Neural cell (in vitro differentiated cells): Measurements from ENCODE around the gene FUT6. TPM values are rescaled to one million over a fixed set of nuclear protein-coding genes. Genes with fewer than 3 reads are reported as not detected.

Source experiments
- H2AFZ ChIP-seq: fragments of 200-600, 300-800 bp; sonication (generic), shearing (Covaris generic); 2 replicates; pipeline ENCODE4 v1.6.0; 2014; ENCODE audit warnings: low read depth, mild to moderate bottlenecking, antibody characterized with exemption, low read length, moderate library complexity
- H3F3A ChIP-seq: fragments of 200-600 bp; shearing (Covaris generic); 2 replicates; pipeline ENCODE4 v1.6.1; 2016; ENCODE audit warnings: mild to moderate bottlenecking, moderate library complexity, mixed read lengths, antibody characterized with exemption, low read length; ENCODE audit not compliant: insufficient read depth, poor library complexity, severe bottlenecking
- H3K27ac ChIP-seq: fragments of 200-600, 300-800 bp; sonication (generic), shearing (Covaris generic); 2 replicates; pipeline ENCODE4 v1.5.1; 2014; ENCODE audit warnings: mild to moderate bottlenecking, low read length, moderate library complexity
- H3K27me3 ChIP-seq: fragments of 300-800, 200-600 bp; sonication (generic), shearing (Covaris generic); 2 replicates; pipeline ENCODE4 v1.6.0; 2014; ENCODE audit warnings: mild to moderate bottlenecking, low read depth, low read length, moderate library complexity; ENCODE audit not compliant: insufficient read depth
- H3K36me3 ChIP-seq: fragments of 300-800, 200-600 bp; sonication (generic), shearing (Covaris generic); 2 replicates; pipeline ENCODE4 v1.5.1; 2014; ENCODE audit warnings: mild to moderate bottlenecking, antibody characterized with exemption, low read length, moderate library complexity; ENCODE audit not compliant: insufficient read depth
- H3K4me2 ChIP-seq: fragments of 300-800, 200-600 bp; sonication (generic), shearing (Covaris generic); 2 replicates; pipeline ENCODE4 v1.6.0; 2014; ENCODE audit warnings: mild to moderate bottlenecking, low read length
- H3K4me3 ChIP-seq: fragments of 300-800, 200-600 bp; sonication (generic), shearing (Covaris generic); 2 replicates; pipeline ENCODE4 v1.5.1; 2014; ENCODE audit warnings: mild to moderate bottlenecking, low read length, moderate library complexity
- H3K79me2 ChIP-seq: fragments of 200-600 bp; shearing (Covaris generic); replicated peaks from 2 replicates; pipeline ENCODE4 v1.6.0; 2014; ENCODE audit warnings: mild to moderate bottlenecking, low read length, moderate library complexity; ENCODE audit not compliant: insufficient read depth
- H3K9ac ChIP-seq: fragments of 300-800, 200-600 bp; sonication (generic), shearing (Covaris generic); 2 replicates; pipeline ENCODE4 v1.6.1; 2016; ENCODE audit warnings: mild to moderate bottlenecking, low read length, mixed read lengths
- H3K9me2 ChIP-seq: fragments of 200-600 bp; shearing (Covaris generic); 2 replicates; pipeline ENCODE4 v1.6.1; 2016; ENCODE audit warnings: mild to moderate bottlenecking, low read length, mixed read lengths; ENCODE audit not compliant: insufficient read depth
- H3K9me3 ChIP-seq: fragments of 200-600, 300-800 bp; sonication (generic), shearing (Covaris generic); 2 replicates; pipeline ENCODE4 v1.6.1; 2016; ENCODE audit warnings: mild to moderate bottlenecking, mixed run types, low read length, moderate library complexity, mixed read lengths
- H4K20me1 ChIP-seq: fragments of 200-600 bp; shearing (Covaris generic); 2 replicates; pipeline ENCODE4 v1.6.1; 2016; ENCODE audit warnings: mild to moderate bottlenecking, mixed run types; ENCODE audit not compliant: insufficient read depth
- EP300 ChIP-seq: fragments of 450-650 bp; conservative IDR thresholded peaks from 2 replicates; pipeline ENCODE4 v1.6.1; 2014; ENCODE audit warnings: antibody characterized with exemption, mild to moderate bottlenecking, moderate library complexity; ENCODE audit not compliant: poor library complexity, severe bottlenecking
- EZH2 ChIP-seq: fragments of 200-600, 300-800 bp; shearing (Covaris generic), sonication (generic); IDR thresholded peaks from 2 replicates; pipeline ENCODE4 v1.6.1; 2014; ENCODE audit warnings: antibody characterized with exemption, low read length, borderline replicate concordance, mild to moderate bottlenecking; ENCODE audit not compliant: insufficient read depth, poor library complexity, severe bottlenecking
- MXI1 ChIP-seq: fragments of 450-650 bp; conservative IDR thresholded peaks from 2 replicates; pipeline ENCODE4 v1.6.1; 2014; ENCODE audit warnings: antibody characterized with exemption, mild to moderate bottlenecking; ENCODE audit not compliant: poor library complexity, severe bottlenecking
- POLR2AphosphoS5 ChIP-seq: IDR thresholded peaks from 2 replicates; pipeline ENCODE4 v1.6.1; 2012
- RAD21 ChIP-seq: fragments of 450-650 bp; conservative IDR thresholded peaks from 2 replicates; pipeline ENCODE4 v1.6.1; 2014; ENCODE audit warnings: antibody characterized with exemption, mild to moderate bottlenecking, moderate library complexity
- SMC3 ChIP-seq: fragments of 450-650 bp; conservative IDR thresholded peaks from 2 replicates; pipeline ENCODE4 v1.6.1; 2014; ENCODE audit warnings: antibody characterized with exemption, mild to moderate bottlenecking, moderate library complexity; ENCODE audit not compliant: poor library complexity
- TAF1 ChIP-seq: IDR thresholded peaks from 2 replicates; pipeline ENCODE4 v1.6.1; 2012; ENCODE audit warnings: low read depth
- polyA plus RNA-seq: library from polyadenylated mRNA; depleted of rRNA; stranded (reverse); fragments of >200 nt; gene quantifications from 2 replicates; pipeline ENCODE4 v1.2.3, GENCODE V29; 2014
- TF ChIP-seq, protein P1 (sequence below): fragments of 450-650 bp; IDR thresholded peaks from 2 replicates; pipeline ENCODE4 v1.5.1; 2014; ENCODE audit warnings: antibody characterized with exemption, mild to moderate bottlenecking, moderate library complexity; ENCODE audit not compliant: poor library complexity, severe bottlenecking
- TF ChIP-seq, protein P2 (sequence below): IDR thresholded peaks from 2 replicates; pipeline ENCODE4 v1.6.1; 2012; ENCODE audit warnings: borderline replicate concordance

FUT6 gene
- polyA plus RNA-seq, 1 donor from 2014 or later, result not detected

DNA sequence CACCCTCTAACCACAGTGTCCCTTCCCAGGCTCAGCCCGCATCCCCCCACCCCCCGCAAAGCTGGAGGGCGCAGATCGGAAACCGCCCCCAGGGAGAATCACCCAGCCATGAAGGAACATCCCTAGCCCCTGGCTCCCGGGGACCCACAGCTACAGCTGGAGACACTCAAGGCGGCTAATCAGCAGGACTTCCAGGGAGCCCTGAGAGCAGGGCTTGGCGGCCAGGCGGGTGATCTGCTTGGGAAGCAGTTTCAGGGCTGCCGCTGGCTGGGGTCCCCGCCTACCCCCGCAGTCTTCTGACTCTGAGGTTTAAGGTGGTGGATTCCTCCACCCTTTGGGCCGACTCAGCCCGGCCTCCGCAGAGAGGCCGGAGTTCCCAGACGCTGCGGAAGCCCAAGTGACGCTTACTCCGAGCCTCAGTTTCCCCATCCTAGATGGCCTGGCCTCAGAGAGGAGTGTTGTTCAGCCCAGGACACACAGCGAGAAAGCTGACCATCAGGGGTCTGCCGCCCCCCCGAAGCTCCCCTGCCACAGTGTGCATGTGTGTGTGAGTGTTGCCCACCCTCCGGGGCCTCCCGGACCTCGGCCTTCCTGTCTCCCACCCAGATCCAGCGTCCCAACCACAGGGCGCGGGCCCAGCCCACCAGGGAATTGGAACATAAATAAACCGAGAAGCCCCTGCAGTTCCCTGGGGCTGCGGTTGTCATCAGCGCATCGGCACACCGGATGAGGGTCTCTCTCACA, 9.8 kb downstream of the FUT6 start:
- H2AFZ ChIP-seq, result no peak overlapping the region
- H3K9me2 ChIP-seq, result no peaks in the 10 kb centered on the region
- H3K4me3 ChIP-seq, result no peak overlapping the region
- no peaks in the 10 kb centered on the region for H3K79me2 ChIP-seq
- H3K9ac ChIP-seq, result no peak overlapping the region
- H3K36me3 ChIP-seq, result no peaks in the 10 kb centered on the region
- no peaks in the 10 kb centered on the region for H3K9me3 ChIP-seq
- H3K4me2 ChIP-seq, result no peak overlapping the region
- no peaks in the 10 kb centered on the region for H3K27me3 ChIP-seq
- no peak overlapping the region for H3K27ac ChIP-seq
- no peaks in the 10 kb centered on the region for H3F3A ChIP-seq
- H4K20me1 ChIP-seq, result no peaks in the 10 kb centered on the region
- TF ChIP-seq POLR2AphosphoS5, result no peak
- TF ChIP-seq RAD21, result no peak
- TF ChIP-seq EZH2, result no peak

DNA sequence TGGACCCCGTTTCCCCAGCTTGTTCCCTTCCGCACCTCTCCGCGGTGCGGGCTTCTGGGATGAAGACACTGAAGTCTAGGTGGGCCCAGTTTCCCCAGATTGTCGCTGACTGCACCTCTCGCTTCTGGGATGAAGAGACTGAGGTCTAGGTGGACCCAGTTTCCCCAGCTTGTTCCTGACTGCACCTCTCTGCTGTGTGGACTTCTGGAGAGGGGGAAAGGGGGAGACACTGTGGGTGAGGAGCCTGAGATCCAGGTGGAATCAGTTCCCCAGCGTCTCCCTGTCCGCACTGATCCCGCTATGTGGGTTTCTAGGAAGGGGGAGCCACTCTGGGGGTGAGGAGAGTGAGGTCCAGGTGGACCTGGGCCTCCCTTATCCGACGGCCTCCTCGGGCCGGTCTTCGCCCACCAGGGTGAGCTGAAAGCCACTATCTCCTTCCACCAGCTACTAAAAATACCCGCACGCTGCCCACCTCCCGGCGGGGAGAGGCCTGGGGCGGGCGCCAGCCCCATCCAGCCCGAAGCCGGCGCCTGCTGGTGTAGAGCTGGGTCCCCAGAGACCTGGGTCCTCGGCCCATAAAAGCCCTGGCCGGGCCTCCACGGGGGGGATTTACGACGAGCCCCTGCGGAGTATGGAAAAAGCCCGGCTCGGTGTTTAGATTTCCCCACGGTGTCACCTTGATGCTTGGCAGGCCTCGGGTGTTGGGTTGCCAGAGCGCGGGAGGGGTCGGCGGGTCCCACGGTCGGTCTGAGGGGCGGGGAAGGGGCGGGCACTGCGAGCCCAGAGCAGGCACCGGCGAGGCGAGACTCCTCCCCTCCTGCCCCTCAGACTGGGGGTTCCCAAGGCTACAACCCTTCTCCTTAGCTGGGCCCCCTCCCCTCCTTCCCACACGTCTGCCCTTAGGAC, 10.6 kb downstream of the FUT6 start:
- Histone ChIP-seq H3K9ac (peak overlapping the region; percentile 69), H3K79me2 (no peaks in the 10 kb centered on the region), H3K27me3 (no peaks in the 10 kb centered on the region), H3K27ac (peak overlapping the region; percentile 70), H3K36me3 (no peaks in the 10 kb centered on the region), H3K4me2 (peak overlapping the region; percentile 59), H3K9me3 (no peaks in the 10 kb centered on the region), H4K20me1 (no peaks in the 10 kb centered on the region), H3K4me3 (peak overlapping the region; percentile 70), H3K9me2 (no peaks in the 10 kb centered on the region), H2AFZ (peak overlapping the region; percentile 85), H3F3A (no peaks in the 10 kb centered on the region)
- TF ChIP-seq MXI1 (no peak), EZH2 (no peak), RAD21 (no peak), EP300 (no peak), POLR2AphosphoS5 (no peak), SMC3 (no peak), TAF1 (no peak)
- TF ChIP-seq, protein P1, sequence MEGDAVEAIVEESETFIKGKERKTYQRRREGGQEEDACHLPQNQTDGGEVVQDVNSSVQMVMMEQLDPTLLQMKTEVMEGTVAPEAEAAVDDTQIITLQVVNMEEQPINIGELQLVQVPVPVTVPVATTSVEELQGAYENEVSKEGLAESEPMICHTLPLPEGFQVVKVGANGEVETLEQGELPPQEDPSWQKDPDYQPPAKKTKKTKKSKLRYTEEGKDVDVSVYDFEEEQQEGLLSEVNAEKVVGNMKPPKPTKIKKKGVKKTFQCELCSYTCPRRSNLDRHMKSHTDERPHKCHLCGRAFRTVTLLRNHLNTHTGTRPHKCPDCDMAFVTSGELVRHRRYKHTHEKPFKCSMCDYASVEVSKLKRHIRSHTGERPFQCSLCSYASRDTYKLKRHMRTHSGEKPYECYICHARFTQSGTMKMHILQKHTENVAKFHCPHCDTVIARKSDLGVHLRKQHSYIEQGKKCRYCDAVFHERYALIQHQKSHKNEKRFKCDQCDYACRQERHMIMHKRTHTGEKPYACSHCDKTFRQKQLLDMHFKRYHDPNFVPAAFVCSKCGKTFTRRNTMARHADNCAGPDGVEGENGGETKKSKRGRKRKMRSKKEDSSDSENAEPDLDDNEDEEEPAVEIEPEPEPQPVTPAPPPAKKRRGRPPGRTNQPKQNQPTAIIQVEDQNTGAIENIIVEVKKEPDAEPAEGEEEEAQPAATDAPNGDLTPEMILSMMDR, result no peak
- TF ChIP-seq, protein P2, sequence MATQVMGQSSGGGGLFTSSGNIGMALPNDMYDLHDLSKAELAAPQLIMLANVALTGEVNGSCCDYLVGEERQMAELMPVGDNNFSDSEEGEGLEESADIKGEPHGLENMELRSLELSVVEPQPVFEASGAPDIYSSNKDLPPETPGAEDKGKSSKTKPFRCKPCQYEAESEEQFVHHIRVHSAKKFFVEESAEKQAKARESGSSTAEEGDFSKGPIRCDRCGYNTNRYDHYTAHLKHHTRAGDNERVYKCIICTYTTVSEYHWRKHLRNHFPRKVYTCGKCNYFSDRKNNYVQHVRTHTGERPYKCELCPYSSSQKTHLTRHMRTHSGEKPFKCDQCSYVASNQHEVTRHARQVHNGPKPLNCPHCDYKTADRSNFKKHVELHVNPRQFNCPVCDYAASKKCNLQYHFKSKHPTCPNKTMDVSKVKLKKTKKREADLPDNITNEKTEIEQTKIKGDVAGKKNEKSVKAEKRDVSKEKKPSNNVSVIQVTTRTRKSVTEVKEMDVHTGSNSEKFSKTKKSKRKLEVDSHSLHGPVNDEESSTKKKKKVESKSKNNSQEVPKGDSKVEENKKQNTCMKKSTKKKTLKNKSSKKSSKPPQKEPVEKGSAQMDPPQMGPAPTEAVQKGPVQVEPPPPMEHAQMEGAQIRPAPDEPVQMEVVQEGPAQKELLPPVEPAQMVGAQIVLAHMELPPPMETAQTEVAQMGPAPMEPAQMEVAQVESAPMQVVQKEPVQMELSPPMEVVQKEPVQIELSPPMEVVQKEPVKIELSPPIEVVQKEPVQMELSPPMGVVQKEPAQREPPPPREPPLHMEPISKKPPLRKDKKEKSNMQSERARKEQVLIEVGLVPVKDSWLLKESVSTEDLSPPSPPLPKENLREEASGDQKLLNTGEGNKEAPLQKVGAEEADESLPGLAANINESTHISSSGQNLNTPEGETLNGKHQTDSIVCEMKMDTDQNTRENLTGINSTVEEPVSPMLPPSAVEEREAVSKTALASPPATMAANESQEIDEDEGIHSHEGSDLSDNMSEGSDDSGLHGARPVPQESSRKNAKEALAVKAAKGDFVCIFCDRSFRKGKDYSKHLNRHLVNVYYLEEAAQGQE, result no peak
